OCI-LY7 (cell line): ENCODE measurements around the gene SOBP. TPM values are rescaled to one million over a fixed set of nuclear protein-coding genes. Genes with fewer than 3 reads are reported as not detected.

Experiments used
- BruUV-seq: library from RNA; stranded (reverse); fragments of 400-500 nt; replicated peaks from 2 replicates; lab custom pipeline; 2021; lab: Mats Ljungman, UMichigan
- CTCF ChIA-PET: fragments of 300-600 bp; sonication (Branson Sonifier 250); formaldehyde crosslinking; loops from one replicate; lab custom pipeline; 2022; ENCODE audit warnings: antibody characterized with exemption; ENCODE audit not compliant: unreplicated experiment; lab: Charles Lee
- POLR2A ChIA-PET: fragments of 300-600 bp; sonication (Branson Sonifier 250); formaldehyde crosslinking; loops from one replicate; lab custom pipeline; 2022; ENCODE audit warnings: antibody characterized with exemption; lab: Charles Lee
- DNase-seq: peaks from one replicate; pipeline ENCODE4 v3.0.0-alpha.2; 2015; ENCODE audit warnings: low spot score
- H2AFZ ChIP-seq: fragments of 200-600 bp; sonication (generic), shearing (Covaris generic); 2 replicates; pipeline ENCODE4 v1.6.1; 2014; ENCODE audit warnings: mild to moderate bottlenecking, antibody characterized with exemption, low read length, moderate library complexity
- H3K27ac ChIP-seq: fragments of 200-600 bp; sonication (generic); 2 replicates; pipeline ENCODE4 v1.5.1; 2014; ENCODE audit warnings: mixed run types, low read depth, mild to moderate bottlenecking, moderate library complexity, low read length, inconsistent platforms; ENCODE audit not compliant: poor library complexity, severe bottlenecking
- H3K36me3 ChIP-seq: fragments of 200-600 bp; sonication (generic); 2 replicates; pipeline ENCODE4 v1.6.1; 2014; ENCODE audit warnings: mild to moderate bottlenecking, antibody characterized with exemption, low read length, moderate library complexity, mixed read lengths; ENCODE audit not compliant: insufficient read depth
- H3K4me1 ChIP-seq: fragments of 200-600 bp; sonication (generic); 2 replicates; pipeline ENCODE4 v1.5.1; 2014; ENCODE audit warnings: mild to moderate bottlenecking, low read length; ENCODE audit not compliant: insufficient read depth, poor library complexity, severe bottlenecking
- H3K4me2 ChIP-seq: fragments of 200-600 bp; sonication (generic); 2 replicates; pipeline ENCODE4 v1.6.1; 2014; ENCODE audit warnings: mild to moderate bottlenecking, low read length
- H3K4me3 ChIP-seq: fragments of 200-600 bp; sonication (generic); 2 replicates; pipeline ENCODE4 v1.5.1; 2014; ENCODE audit warnings: mild to moderate bottlenecking, low read depth, low read length; ENCODE audit not compliant: poor library complexity, severe bottlenecking
- H3K79me2 ChIP-seq: fragments of 200-600 bp; sonication (generic); 2 replicates; pipeline ENCODE4 v1.6.1; 2016; ENCODE audit warnings: low read depth, mild to moderate bottlenecking, low read length, moderate library complexity, mixed read lengths; ENCODE audit not compliant: insufficient read depth
- H3K9me2 ChIP-seq: fragments of 200-600 bp; sonication (generic); 2 replicates; pipeline ENCODE4 v1.6.1; 2016; ENCODE audit warnings: mild to moderate bottlenecking, low read length, mixed read lengths; ENCODE audit not compliant: insufficient read depth
- H3K9me3 ChIP-seq: fragments of 200-600 bp; sonication (generic); 2 replicates; pipeline ENCODE4 v1.6.1; 2014; ENCODE audit warnings: mild to moderate bottlenecking, mixed run types, low read length, mixed read lengths
- H4K20me1 ChIP-seq: fragments of 200-600 bp; sonication (generic); 2 replicates; pipeline ENCODE4 v1.6.1; 2014; ENCODE audit warnings: mild to moderate bottlenecking, antibody characterized with exemption, low read length, moderate library complexity, mixed read lengths; ENCODE audit not compliant: insufficient read depth
- EZH2phosphoT487 ChIP-seq: fragments of 200-600 bp; sonication (generic); IDR thresholded peaks from 2 replicates; pipeline ENCODE4 v1.6.1; 2018; ENCODE audit warnings: low read depth, borderline replicate concordance, mild to moderate bottlenecking, mixed run types, antibody characterized with exemption, low read length, moderate library complexity, mixed read lengths
- intact Hi-C: fragments of 100-400 bp; cut with micrococcal nuclease; formaldehyde crosslinking; loops from one replicate; pipeline ENCODE4 v1.10.0; 2022; ENCODE audit not compliant: unreplicated experiment
- total RNA-seq, 2 experiments: library from RNA; depleted of rRNA in 1 of 2; stranded (reverse); fragments of >200 nt in 1 of 2; shearing (Covaris generic) in 1 of 2; gene quantifications; 2 replicates each; pipeline ENCODE4 v1.2.3, GENCODE V29; 2014 to 2022
- TF ChIP-seq, protein P1 (sequence below): fragments of 200-600 bp; sonication (generic); conservative IDR thresholded peaks from 2 replicates; pipeline ENCODE4 v1.5.1; 2014; ENCODE audit warnings: mild to moderate bottlenecking, antibody characterized with exemption, low read length, moderate library complexity, mixed read lengths

Gene SOBP
- total RNA-seq, 2 experiments from 2014 or later = 21.5 to 29.4 TPM

GRCh38 chr6:107571354-107571753 is 81.4 kb downstream of the SOBP start:
- Histone ChIP-seq H2AFZ (no peak overlapping the region), H3K9me2 (no peaks in the 10 kb centered on the region), H3K27ac (peak overlapping the region; percentile 4), H3K36me3 (peaks cover 86% of the 10 kb centered on the region), H3K4me3 (no peak overlapping the region), H3K4me2 (peak overlapping the region; percentile 42), H3K9me3 (no peaks in the 10 kb centered on the region), H3K79me2 (no peaks in the 10 kb centered on the region), H4K20me1 (no peaks in the 10 kb centered on the region), H3K4me1 (peaks cover 31% of the 10 kb centered on the region)
- BruUV-seq = no TSS peak
- CTCF ChIA-PET = no interaction called here
- DNase-seq = no peak
- no peak for TF ChIP-seq EZH2phosphoT487
- TF ChIP-seq, protein P1, sequence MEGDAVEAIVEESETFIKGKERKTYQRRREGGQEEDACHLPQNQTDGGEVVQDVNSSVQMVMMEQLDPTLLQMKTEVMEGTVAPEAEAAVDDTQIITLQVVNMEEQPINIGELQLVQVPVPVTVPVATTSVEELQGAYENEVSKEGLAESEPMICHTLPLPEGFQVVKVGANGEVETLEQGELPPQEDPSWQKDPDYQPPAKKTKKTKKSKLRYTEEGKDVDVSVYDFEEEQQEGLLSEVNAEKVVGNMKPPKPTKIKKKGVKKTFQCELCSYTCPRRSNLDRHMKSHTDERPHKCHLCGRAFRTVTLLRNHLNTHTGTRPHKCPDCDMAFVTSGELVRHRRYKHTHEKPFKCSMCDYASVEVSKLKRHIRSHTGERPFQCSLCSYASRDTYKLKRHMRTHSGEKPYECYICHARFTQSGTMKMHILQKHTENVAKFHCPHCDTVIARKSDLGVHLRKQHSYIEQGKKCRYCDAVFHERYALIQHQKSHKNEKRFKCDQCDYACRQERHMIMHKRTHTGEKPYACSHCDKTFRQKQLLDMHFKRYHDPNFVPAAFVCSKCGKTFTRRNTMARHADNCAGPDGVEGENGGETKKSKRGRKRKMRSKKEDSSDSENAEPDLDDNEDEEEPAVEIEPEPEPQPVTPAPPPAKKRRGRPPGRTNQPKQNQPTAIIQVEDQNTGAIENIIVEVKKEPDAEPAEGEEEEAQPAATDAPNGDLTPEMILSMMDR = no peak
- POLR2A ChIA-PET = interaction anchor here (0.7 to 1.5 kb wide), 5 partner anchors 9 to 33 kb away, joined by 4 to 7 read pairs (median 5); no protein-coding TSS in a partner anchor
- intact Hi-C loops = no loop called here

GRCh38 chr6:107572886-107573285 is 83.0 kb downstream of the SOBP start:
- TF ChIP-seq EZH2phosphoT487 = no peak
- TF ChIP-seq, protein P1 = no peak
- H3K36me3 ChIP-seq = peaks cover 83% of the 10 kb centered on the region
- H2AFZ ChIP-seq = no peak overlapping the region
- CTCF ChIA-PET = no interaction called here
- intact Hi-C loops = no loop called here
- H3K4me3 ChIP-seq = no peak overlapping the region
- H3K79me2 ChIP-seq = no peaks in the 10 kb centered on the region
- no TSS peak for BruUV-seq
- H3K9me3 ChIP-seq = no peaks in the 10 kb centered on the region
- H3K27ac ChIP-seq = no peak overlapping the region
- H3K4me2 ChIP-seq = no peak overlapping the region
- POLR2A ChIA-PET = interaction anchor here (0.9 to 2.2 kb wide), 4 partner anchors 12 to 46 kb away, joined by 3 to 7 read pairs (median 5); no protein-coding TSS in a partner anchor
- H4K20me1 ChIP-seq = no peaks in the 10 kb centered on the region
- peaks cover 31% of the 10 kb centered on the region for H3K4me1 ChIP-seq
- DNase-seq = no peak
- H3K9me2 ChIP-seq = no peaks in the 10 kb centered on the region

DNA sequence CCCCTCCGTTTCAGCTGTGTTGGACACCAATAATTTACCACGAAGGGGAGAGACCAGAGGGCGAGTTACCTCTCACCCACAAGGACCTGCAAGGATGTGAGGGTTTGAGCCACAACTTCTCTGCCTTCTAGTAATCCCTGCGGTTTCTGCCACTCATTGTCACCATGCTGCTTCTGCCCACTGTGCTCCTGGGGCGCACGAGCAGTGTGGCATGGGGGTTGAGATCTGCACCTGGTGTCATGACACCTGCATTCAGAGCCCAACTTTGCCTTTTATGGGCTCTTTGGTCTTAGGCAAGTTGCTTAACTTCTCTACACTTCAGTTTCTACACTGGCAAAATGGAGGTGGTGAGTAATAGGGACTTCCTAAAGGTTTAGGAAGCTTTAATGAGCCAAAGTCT is 84.9 kb downstream of the SOBP start:
- Histone ChIP-seq H3K27ac (no peak overlapping the region), H3K4me2 (no peak overlapping the region), H3K4me1 (peaks cover 31% of the 10 kb centered on the region), H3K79me2 (no peaks in the 10 kb centered on the region), H3K9me2 (no peaks in the 10 kb centered on the region), H3K9me3 (no peaks in the 10 kb centered on the region), H2AFZ (no peak overlapping the region), H4K20me1 (no peaks in the 10 kb centered on the region), H3K36me3 (peaks cover 67% of the 10 kb centered on the region), H3K4me3 (no peak overlapping the region)
- BruUV-seq = no TSS peak
- DNase-seq = no peak
- intact Hi-C loops = no loop called here
- CTCF ChIA-PET = no interaction called here
- TF ChIP-seq, protein P1 = no peak
- TF ChIP-seq EZH2phosphoT487 = no peak
- POLR2A ChIA-PET = interaction anchor here (0.6 to 1.0 kb wide), 2 partner anchors 83 to 506 kb away, joined by 3 to 4 read pairs; no protein-coding TSS in a partner anchor
